Measurements from ENCODE around the gene ARHGAP27. TPM values are rescaled to one million over a fixed set of nuclear protein-coding genes. Genes with fewer than 3 reads are reported as not detected.
"Not testable (repeated sequence)": the region's sequence is repeated elsewhere in the genome, so short reads cannot be mapped to it uniquely, and the experiment has no call there.

Gene ARHGAP27
- 37.3 TPM for total RNA-seq
- long read RNA-seq, partial matches to known transcripts = 29 of 85 reads
- long read RNA-seq, other reads (novel, unspliced or antisense) = 50 of 85 reads

GRCh38 chr17:45432405-45433158, at the start of gene ARHGAP27:
TSS of gene ARHGAP27 (minus strand) at chr17:45432870. CDS start at chr17:45430279, 2,591 bp downstream.
- intact Hi-C loops (cut with micrococcal nuclease) = no loop called here
- DNase-seq = peak; percentile 77
- ATAC-seq = peak; percentile 54

DNA sequence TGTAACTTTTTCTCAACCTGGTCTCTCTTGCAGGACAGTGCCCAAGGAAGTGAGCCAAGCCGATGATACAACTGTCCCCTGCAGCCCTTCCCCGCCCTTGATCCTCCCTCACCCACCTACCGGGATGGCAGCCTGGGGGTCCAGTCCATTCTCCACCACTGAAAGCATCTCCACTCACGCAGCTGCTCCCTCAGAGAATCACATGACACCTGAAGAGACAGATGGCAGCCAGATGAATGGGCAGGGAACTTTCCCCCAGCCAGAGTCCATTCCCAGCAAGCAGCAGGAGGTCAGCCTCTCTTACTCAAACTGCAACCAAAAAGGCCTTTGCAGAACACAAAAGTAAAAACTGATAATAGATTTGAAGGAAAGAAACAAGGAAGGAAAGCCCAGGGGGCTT, 49.6 kb upstream of the ARHGAP27 start:
- intact Hi-C loops (cut with micrococcal nuclease); DNase-seq; ATAC-seq: not testable (repeated sequence)

GRCh38 chr17:45475436-45475835, 42.8 kb upstream of the ARHGAP27 start:
- intact Hi-C loops (cut with micrococcal nuclease); ATAC-seq: not testable (repeated sequence)

GRCh38 chr17:45472249-45472648, 39.6 kb upstream of the ARHGAP27 start:
- DNase-seq; intact Hi-C loops (cut with micrococcal nuclease); ATAC-seq: not testable (repeated sequence)

More at GRCh38 chr17:45475436-45475835, 42.8 kb upstream of the ARHGAP27 start:
- not testable (repeated sequence) for DNase-seq

GRCh38 chr17:45469204-45469563, 36.5 kb upstream of the ARHGAP27 start:
- ATAC-seq; DNase-seq; intact Hi-C loops (cut with micrococcal nuclease): not testable (repeated sequence)

DNA sequence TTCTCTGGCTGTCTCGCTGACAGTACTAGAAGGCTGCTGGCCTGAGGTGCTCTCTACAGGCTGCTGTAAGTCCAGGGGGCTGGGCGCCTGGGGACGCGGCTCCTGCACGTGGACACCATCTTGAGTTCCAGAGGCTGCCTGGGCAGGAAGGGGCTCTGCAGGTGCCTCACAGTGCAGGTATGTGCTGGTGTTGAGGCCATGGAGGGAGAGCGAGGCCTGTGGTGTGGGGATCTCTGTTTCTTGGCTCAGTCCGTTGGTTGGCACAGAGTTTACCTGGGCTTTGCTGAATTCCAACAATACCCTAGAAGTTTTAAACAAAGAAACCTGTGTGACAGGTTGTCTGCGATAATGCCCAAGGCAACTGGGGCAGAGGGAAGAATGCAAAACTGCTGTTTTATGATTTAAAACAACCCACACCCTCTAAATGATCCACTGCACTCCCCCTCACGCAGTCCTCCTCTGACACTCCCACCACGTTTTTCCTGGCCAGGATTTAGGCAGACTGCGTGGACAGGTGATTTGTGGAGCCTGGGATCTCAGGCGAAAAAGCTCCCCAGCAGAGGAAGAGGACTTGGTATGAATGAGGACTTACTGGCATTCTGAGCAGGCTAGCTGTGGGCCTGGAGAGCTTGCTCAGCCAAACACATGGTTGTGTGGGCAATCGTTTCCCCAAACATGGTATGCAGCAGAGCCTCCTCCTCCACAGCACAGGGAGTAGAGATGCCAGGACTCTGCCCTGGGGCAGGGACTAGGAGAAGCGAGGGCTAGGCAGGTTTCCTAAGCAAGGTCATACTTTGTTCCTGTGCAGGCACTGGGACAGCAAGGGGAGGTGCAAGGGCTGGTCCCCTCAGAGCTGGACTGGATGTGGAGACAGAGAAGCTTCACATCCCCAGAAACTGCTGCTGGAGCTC, 35.9 kb upstream of the ARHGAP27 start:
- DNase-seq; ATAC-seq; intact Hi-C loops (cut with micrococcal nuclease): not testable (repeated sequence)

GRCh38 chr17:45461524-45462327, 29.1 kb upstream of the ARHGAP27 start:
- intact Hi-C loops (cut with micrococcal nuclease); DNase-seq: not testable (repeated sequence)
- peak; percentile 70 for ATAC-seq

DNA sequence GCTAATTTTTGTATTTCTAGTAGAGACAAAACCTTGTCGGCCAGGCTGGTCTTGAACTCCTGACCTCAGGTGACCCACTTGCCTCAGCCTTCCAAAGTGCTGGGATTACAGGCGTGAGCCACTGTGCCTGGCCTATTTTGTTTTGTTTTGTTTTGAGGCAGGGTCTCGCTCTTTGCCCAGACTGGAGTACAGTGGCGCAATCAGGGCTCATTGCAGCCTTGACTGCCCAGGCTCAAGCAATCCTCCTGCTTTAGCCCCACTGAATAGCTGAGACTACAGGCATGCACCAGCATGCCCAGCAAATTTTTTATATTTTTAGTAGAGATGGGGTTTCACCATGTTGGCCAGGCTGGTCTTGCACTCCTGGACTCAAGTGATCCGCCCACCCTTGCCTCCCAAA, 27.8 kb upstream of the ARHGAP27 start:
- DNase-seq; ATAC-seq; intact Hi-C loops (cut with micrococcal nuclease): not testable (repeated sequence)

DNA sequence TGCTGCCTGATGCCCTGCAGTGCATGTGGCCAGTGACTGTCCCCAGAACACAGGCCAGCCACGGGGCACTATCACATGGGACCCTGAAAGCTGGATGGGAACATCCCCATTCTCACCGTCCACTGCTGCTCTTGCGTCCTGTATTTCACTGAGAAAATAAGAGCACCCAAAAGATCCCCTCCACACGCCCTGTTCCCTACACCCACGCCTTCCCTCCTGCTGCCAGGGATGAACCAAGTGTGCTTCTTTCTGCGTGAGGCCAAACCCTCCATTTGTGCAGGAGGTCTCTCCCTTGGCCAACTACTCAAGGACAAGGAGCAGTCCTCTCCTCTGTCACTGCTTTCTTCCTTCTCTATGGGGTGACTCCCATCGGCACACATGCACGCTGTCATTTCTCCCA, 21.7 kb upstream of the ARHGAP27 start:
- ATAC-seq, DNase-seq: not testable (repeated sequence)

DNA sequence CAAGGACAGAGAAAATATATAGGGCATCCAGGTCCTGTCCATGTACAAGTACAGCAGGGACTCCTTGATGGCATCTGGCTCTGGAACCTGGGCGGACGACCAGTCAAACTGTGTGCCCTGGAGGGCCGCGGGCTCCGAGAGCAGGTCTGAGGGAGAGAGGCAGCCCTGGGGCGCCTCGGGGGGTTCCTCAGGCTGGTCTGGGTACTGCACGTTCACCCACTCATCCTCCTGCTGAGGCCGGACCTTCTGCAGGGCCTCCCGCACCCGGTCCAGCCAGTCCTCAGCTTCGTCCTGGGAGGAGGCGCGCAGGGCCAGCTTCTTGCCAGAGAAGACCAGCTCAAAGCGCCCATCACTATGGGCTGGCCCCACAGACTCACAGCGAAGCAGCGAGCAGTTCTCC, 21.1 kb upstream of the ARHGAP27 start:
- DNase-seq; intact Hi-C loops (cut with micrococcal nuclease); ATAC-seq: not testable (repeated sequence)

More for the DNA sequence above, 21.7 kb upstream of the ARHGAP27 start:
- intact Hi-C loops (cut with micrococcal nuclease) = not testable (repeated sequence)

DNA sequence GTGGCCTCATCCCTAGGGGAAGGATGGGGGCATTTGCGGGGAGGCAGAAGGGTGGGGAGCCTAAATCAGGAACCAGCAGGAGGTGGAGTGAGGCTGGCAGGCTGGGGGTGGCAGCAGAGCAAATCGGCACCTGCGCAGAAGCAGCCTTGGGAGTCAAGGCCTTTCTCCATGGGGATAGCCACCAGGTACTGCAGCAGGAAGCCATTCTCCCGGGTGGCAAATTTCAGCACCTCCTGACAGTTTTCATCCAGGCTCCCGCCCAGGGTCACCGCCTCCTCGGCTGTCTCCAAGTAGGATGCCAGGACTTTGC, 20.5 kb upstream of the ARHGAP27 start:
- intact Hi-C loops (cut with micrococcal nuclease); DNase-seq; ATAC-seq: not testable (repeated sequence)

DNA sequence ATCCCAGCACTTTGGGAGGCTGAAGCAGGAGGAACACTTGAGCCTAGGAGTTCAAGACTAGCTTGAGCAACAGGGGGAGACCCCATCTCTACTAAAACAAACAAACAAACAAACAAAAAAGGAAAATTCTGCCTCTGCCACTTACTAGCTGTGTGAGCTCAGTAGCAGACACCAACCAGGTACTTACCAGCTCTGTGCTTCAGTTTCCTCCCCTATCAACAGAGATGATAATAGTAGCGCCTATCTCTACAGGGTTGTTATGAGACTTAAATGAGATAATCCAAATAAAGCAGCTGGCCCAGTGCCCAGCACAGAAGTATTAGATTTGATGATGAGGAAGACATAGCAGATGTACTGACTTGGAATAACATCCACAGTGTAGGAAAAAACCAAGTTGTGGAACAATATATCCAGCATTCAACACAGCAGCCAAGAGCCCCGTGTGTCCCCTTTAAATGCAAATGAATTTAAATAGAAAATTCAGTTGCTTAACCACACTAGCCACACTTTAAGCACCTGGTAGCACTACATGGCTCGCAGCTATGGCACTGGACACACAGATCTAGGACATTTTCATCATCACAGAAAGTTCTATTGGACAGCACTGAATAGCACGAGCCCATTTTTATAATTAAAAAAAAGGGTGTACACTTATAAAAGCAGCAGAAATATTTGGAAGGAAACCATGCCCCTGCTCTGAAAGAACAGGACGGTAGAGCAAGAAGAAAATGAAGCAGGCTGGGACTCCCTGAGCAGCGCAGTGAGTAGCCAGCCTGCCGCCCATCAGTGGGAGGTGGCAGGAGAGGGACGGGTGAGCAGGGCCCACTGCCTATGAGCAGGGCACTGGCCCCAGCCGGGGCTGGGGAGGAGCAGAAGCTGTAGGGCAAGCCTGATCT, 19.9 kb upstream of the ARHGAP27 start:
- ATAC-seq; intact Hi-C loops (cut with micrococcal nuclease); DNase-seq: not testable (repeated sequence)

- DNase-seq; ATAC-seq; intact Hi-C loops (cut with micrococcal nuclease): not testable (repeated sequence)
Observed at GRCh38 chr17:45451660-45452059, 19.0 kb upstream of the ARHGAP27 start.

GRCh38 chr17:45451131-45451530, 18.5 kb upstream of the ARHGAP27 start:
- DNase-seq (no peak), ATAC-seq (no peak)
- intact Hi-C loops (cut with micrococcal nuclease) = no loop called here

- intact Hi-C loops (cut with micrococcal nuclease); ATAC-seq; DNase-seq: not testable (repeated sequence)
Observed at GRCh38 chr17:45449708-45450329, 17.1 kb upstream of the ARHGAP27 start.

DNA sequence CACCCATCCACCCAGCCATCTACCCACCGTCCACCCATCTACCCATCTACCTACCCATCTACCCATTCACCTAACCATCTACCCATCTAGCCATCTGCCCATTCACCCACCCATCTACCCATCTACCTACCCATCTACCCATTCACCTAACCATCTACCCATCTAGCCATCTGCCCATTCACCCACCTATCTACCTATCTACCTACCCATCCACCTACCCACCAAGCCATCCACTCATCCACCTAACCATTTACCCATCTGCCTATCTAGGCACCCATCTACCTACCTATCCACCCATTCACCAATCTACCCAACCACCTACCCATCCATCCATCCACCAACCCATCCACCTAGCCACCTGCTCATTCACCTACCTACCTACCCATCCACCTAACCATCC, 16.6 kb upstream of the ARHGAP27 start:
- intact Hi-C loops (cut with micrococcal nuclease); DNase-seq; ATAC-seq: not testable (repeated sequence)

GRCh38 chr17:45448483-45448882, 15.8 kb upstream of the ARHGAP27 start:
- ATAC-seq; intact Hi-C loops (cut with micrococcal nuclease); DNase-seq: not testable (repeated sequence)
